Measurements from ENCODE around the gene ZFYVE21. TPM values are rescaled to one million over a fixed set of nuclear protein-coding genes. Genes with fewer than 3 reads are reported as not detected.

The ZFYVE21 gene
- total and polyA plus RNA-seq, 7 donors: 14.0 to 27.1 (median 19.9) TPM

DNA sequence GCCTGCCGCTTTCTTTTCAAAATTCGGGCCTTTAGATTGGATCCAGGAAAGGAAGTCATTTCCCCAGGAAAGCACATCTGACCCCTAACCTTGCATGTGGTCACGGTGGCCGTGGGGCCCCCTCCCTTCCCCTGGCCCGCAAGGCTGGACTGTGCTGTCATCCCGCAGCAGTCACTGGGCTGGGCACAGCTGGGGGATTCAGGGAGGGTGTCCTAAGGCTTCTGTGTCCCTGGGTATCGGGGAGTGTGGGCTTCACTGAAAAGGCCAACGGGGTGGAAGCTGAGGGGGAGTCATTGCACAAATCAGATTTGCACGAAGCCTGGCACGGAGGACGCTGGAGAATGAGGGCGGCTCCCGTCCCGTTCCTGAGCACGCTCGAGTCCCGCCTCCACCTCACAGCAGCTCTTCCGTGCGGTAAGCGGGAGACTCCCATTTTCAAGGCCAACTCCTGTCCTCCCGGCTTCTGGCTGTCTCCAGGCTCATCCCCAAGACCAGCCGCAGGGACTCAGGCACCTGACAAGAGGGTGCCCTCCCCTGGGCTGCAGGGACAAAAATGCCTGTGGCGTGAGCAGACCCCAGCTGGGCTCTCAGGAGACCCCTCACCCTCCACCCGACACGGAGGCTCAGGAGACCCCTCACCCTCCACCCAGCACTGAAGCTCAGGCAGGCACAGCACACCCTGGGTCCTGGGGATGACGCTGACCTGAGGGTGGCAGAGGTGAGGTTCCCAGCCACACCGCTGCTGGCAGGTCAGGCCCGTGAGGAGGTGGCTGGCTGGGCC, 9.9 kb upstream of the ZFYVE21 start:
- intact Hi-C loops (cut with DNase I): no loop called here
- Histone ChIP-seq H3K4me1 (peaks cover 30% of the 10 kb centered on the region), H3K4me3 (no peak overlapping the region), H3K9me3 (no peaks in the 10 kb centered on the region), H3K36me3 (ENCODE audit: insufficient read depth in 1 of 2, low read depth in 1 of 2) (peaks cover 2 to 67% of the 10 kb centered on the region in 2 donors), H3K27ac (peak overlapping the region; percentile 55), H3K27me3 (ENCODE audit: insufficient read depth in 3 of 3, low read length in 2 of 3) (no peaks in the 10 kb centered on the region)
- ATAC-seq: no peak
- TF ChIP-seq, protein P1, sequence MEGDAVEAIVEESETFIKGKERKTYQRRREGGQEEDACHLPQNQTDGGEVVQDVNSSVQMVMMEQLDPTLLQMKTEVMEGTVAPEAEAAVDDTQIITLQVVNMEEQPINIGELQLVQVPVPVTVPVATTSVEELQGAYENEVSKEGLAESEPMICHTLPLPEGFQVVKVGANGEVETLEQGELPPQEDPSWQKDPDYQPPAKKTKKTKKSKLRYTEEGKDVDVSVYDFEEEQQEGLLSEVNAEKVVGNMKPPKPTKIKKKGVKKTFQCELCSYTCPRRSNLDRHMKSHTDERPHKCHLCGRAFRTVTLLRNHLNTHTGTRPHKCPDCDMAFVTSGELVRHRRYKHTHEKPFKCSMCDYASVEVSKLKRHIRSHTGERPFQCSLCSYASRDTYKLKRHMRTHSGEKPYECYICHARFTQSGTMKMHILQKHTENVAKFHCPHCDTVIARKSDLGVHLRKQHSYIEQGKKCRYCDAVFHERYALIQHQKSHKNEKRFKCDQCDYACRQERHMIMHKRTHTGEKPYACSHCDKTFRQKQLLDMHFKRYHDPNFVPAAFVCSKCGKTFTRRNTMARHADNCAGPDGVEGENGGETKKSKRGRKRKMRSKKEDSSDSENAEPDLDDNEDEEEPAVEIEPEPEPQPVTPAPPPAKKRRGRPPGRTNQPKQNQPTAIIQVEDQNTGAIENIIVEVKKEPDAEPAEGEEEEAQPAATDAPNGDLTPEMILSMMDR (IDR thresholded peaks at IDR 0.05): no peak
- no peak for DNase-seq
- 74 to 83% (median 80%) methylated on average over 27 to 28 of the region's 28 CpGs for WGBS, 3 donors

- H3K27ac ChIP-seq: no peak overlapping the region
- peaks cover 28% of the 10 kb centered on the region for H3K4me1 ChIP-seq
- 89% methylated on average over 38 to 41 of the region's 41 CpGs for WGBS, 3 donors
- no peak overlapping the region for H3K4me3 ChIP-seq
- H3K36me3 ChIP-seq (ENCODE audit: insufficient read depth in 1 of 2, low read depth in 1 of 2): peaks cover 2 to 65% of the 10 kb centered on the region in 2 donors
- H3K27me3 ChIP-seq (ENCODE audit: insufficient read depth in 3 of 3, low read length in 2 of 3): no peaks in the 10 kb centered on the region
- H3K9me3 ChIP-seq: no peaks in the 10 kb centered on the region
- TF ChIP-seq, protein P1 (IDR thresholded peaks at IDR 0.05): no peak
- ATAC-seq (no peak), DNase-seq (peak in 1 of 2 donors; percentile 57)
- intact Hi-C loops (cut with DNase I): no loop called here
These were observed 8.9 kb upstream of the ZFYVE21 start for GRCh38 chr14:103706551-103707328.

GRCh38 chr14:103707329-103708263, 8.0 kb upstream of the ZFYVE21 start:
- 80 to 84% (median 82%) methylated on average over 27 to 29 of the region's 29 CpGs for WGBS, 3 donors
- Histone ChIP-seq H3K9me3 (no peaks in the 10 kb centered on the region), H3K27me3 (ENCODE audit: insufficient read depth in 3 of 3, low read length in 2 of 3) (no peaks in the 10 kb centered on the region), H3K4me1 (peaks cover 36% of the 10 kb centered on the region), H3K36me3 (ENCODE audit: insufficient read depth in 1 of 2, low read depth in 1 of 2) (peaks cover 2 to 56% of the 10 kb centered on the region in 2 donors), H3K4me3 (no peak overlapping the region), H3K27ac (no peak overlapping the region)
- intact Hi-C loops (cut with DNase I): no loop called here
- ATAC-seq: no peak
- DNase-seq: no peak
- TF ChIP-seq, protein P1 (IDR thresholded peaks at IDR 0.05): no peak

GRCh38 chr14:103708750-103709187, 6.8 kb upstream of the ZFYVE21 start:
- no peaks in the 10 kb centered on the region for H3K9me3 ChIP-seq
- ATAC-seq: peak; percentile 26 to 66 (median 54)
- TF ChIP-seq, protein P1 (IDR thresholded peaks at IDR 0.05): no peak
- intact Hi-C loops (cut with DNase I): no loop called here
- WGBS, 3 donors: 19 to 43% (median 30%) methylated on average over 18 of the region's 18 CpGs
- H3K36me3 ChIP-seq (ENCODE audit: insufficient read depth in 1 of 2, low read depth in 1 of 2): peaks cover 0 to 45% of the 10 kb centered on the region in 2 donors
- H3K27me3 ChIP-seq (ENCODE audit: insufficient read depth in 3 of 3, low read length in 2 of 3): no peaks in the 10 kb centered on the region
- no peak overlapping the region for H3K4me3 ChIP-seq
- peak in 1 of 2 donors; percentile 78 for DNase-seq
- no peak overlapping the region for H3K27ac ChIP-seq
- H3K4me1 ChIP-seq: peaks cover 36% of the 10 kb centered on the region
